HL-60 (cell line): ENCODE results near the gene COL16A1.

Experiments
- CTCF ChIP-seq: IDR thresholded peaks from one replicate; pipeline ENCODE4 v1.5.1; 2011; ENCODE audit warnings: low read length, control low read depth, inconsistent platforms; ENCODE audit not compliant: insufficient read depth
- GABPA ChIP-seq: IDR thresholded peaks from 2 replicates; pipeline ENCODE4 v1.6.1; 2012; ENCODE audit warnings: low read depth
- POLR2AphosphoS5 ChIP-seq: IDR thresholded peaks from 2 replicates; pipeline ENCODE4 v1.6.1; 2012; ENCODE audit warnings: low read depth
- REST ChIP-seq: IDR thresholded peaks from 2 replicates; pipeline ENCODE4 v1.6.1; 2012; ENCODE audit warnings: low read depth; ENCODE audit not compliant: insufficient replicate concordance
- SPI1 ChIP-seq: IDR thresholded peaks from 2 replicates; pipeline ENCODE4 v1.6.1; 2012; ENCODE audit warnings: low read depth, mild to moderate bottlenecking, borderline replicate concordance

DNA sequence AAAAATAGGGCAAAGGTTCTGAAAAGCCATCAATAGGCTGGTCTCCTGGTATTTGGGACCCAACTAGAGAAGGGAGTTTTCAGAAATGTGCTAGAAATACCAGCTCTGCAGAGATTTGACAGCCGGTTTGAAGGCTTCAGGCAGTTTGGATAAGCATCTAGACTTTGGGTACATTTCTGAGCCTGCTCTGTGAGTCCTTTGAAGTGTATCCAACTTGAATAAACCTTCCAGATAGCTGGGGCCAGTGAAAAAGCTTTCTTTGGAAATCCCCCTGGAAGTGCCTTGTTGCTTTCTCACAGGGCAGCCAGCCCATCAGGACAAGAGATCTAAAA lies 52.8 kb downstream of the COL16A1 start:
- TF ChIP-seq CTCF, result no peak
- no peak for TF ChIP-seq POLR2AphosphoS5
- TF ChIP-seq REST, result no peak
- TF ChIP-seq GABPA, result no peak
- no peak for TF ChIP-seq SPI1
